Measurements from ENCODE around the gene PARM1. TPM values are rescaled to one million over a fixed set of nuclear protein-coding genes. Genes with fewer than 3 reads are reported as not detected.

The PARM1 gene
- polyA plus RNA-seq, 1 of the 3 experiments (the other 2 are of a cell fraction): not detected

- no peak for TF ChIP-seq CTCF (IDR thresholded peaks at IDR 0.05)
- TF ChIP-seq CHD2 (IDR thresholded peaks at IDR 0.05; ENCODE audit: low read length, partially characterized antibody): no peak
- no peak for TF ChIP-seq FOXM1 (IDR thresholded peaks at IDR 0.05; ENCODE audit: low read depth)
Observed at GRCh38 chr4:74975082-74975481, 42.2 kb downstream of the PARM1 start (continued).

GRCh38 chr4:74975848-74976824 lies 43.2 kb downstream of the PARM1 start:
- Histone ChIP-seq H3K4me2 (no peak overlapping the region), H3K9me3 (no peaks in the 10 kb centered on the region), H3K4me3 (ENCODE audit: low read depth in 2 of 2, low read length in 1 of 2) (no peak overlapping the region), H2AFZ (ENCODE audit: low read depth) (no peak overlapping the region), H3K4me1 (ENCODE audit: control insufficient read depth in 1 of 2, insufficient read depth in 2 of 2, low read depth in 1 of 2, low read length in 1 of 2) (no peaks in the 10 kb centered on the region; a peak in 1 of 4 replicates), H4K20me1 (ENCODE audit: insufficient read depth) (no peaks in the 10 kb centered on the region), H3K27me3 (ENCODE audit: insufficient read depth) (no peaks in the 10 kb centered on the region), H3K9me2 (no peaks in the 10 kb centered on the region), H3K9ac (no peak overlapping the region), H3K27ac (ENCODE audit: low read depth in 2 of 2, low read length in 1 of 2) (no peak overlapping the region), H3K79me2 (ENCODE audit: insufficient read depth) (no peaks in the 10 kb centered on the region), H3K36me3 (replicated peaks in 1 of 2; ENCODE audit: control insufficient read depth in 1 of 2, insufficient read depth in 2 of 2, low read length in 1 of 2) (no peaks in the 10 kb centered on the region), H3F3A (replicated peaks; ENCODE audit: insufficient read depth) (no peaks in the 10 kb centered on the region)
- DNase-seq: no peak
- CTCF ChIA-PET: no interaction called here
- TF ChIP-seq CHD2 (IDR thresholded peaks at IDR 0.05; ENCODE audit: low read length, partially characterized antibody): no peak
- TF ChIP-seq EZH2phosphoT487 (IDR thresholded peaks at IDR 0.05; ENCODE audit: borderline replicate concordance, low read depth): no peak
- no peak for TF ChIP-seq GATA2 (CRISPR knock-in tag; IDR thresholded peaks at IDR 0.05)
- no peak for TF ChIP-seq POLR2AphosphoS5 (IDR thresholded peaks at IDR 0.05; ENCODE audit: low read depth, low read length)
- TF ChIP-seq MXI1 (IDR thresholded peaks at IDR 0.05; ENCODE audit: low read depth, low read length): no peak
- no peak for TF ChIP-seq USF1 (IDR thresholded peaks at IDR 0.05; ENCODE audit: borderline replicate concordance, low read depth)
- TF ChIP-seq FOXM1 (IDR thresholded peaks at IDR 0.05; ENCODE audit: low read depth): no peak
- no peak for TF ChIP-seq IRF3 (IDR thresholded peaks at IDR 0.05; ENCODE audit: low read depth, low read length)
- no peak for TF ChIP-seq NFIC (IDR thresholded peaks at IDR 0.05; ENCODE audit: borderline replicate concordance)
- WGBS (ENCODE audit: low lambda C conversion rate): 0% methylated on average over 1 of the region's 2 CpGs
- POLR2A ChIA-PET: no interaction called here
